ENCODE data around the gene ERICH4.

- TF ChIP-seq REST (IDR thresholded peaks at IDR 0.05; ENCODE audit: low read depth) (no peak), MAX (IDR thresholded peaks at IDR 0.05) (no peak), POLR2AphosphoS5 (IDR thresholded peaks at IDR 0.05; ENCODE audit: low read depth, low read length) (no peak), ZBTB33 (IDR thresholded peaks at IDR 0.05; ENCODE audit: extremely low read depth, insufficient replicate concordance, low read length) (no peak), EZH2 (IDR thresholded peaks at IDR 0.05) (no peak), POLR2A (IDR thresholded peaks at IDR 0.05; ENCODE audit: borderline replicate concordance, extremely low read depth, insufficient read depth, insufficient read length) (no peak), SRF (IDR thresholded peaks at IDR 0.05; ENCODE audit: low read depth) (no peak), EGR1 (IDR thresholded peaks at IDR 0.05; ENCODE audit: low read depth) (no peak), CEBPB (IDR thresholded peaks at IDR 0.05; ENCODE audit: low read depth) (no peak), EZH2phosphoT487 (IDR thresholded peaks at IDR 0.05; ENCODE audit: borderline replicate concordance) (no peak), RAD21 (IDR thresholded peaks at IDR 0.05; ENCODE audit: low read depth) (no peak), JUND (IDR thresholded peaks at IDR 0.05) (no peak)
- TF ChIP-seq, protein P1, sequence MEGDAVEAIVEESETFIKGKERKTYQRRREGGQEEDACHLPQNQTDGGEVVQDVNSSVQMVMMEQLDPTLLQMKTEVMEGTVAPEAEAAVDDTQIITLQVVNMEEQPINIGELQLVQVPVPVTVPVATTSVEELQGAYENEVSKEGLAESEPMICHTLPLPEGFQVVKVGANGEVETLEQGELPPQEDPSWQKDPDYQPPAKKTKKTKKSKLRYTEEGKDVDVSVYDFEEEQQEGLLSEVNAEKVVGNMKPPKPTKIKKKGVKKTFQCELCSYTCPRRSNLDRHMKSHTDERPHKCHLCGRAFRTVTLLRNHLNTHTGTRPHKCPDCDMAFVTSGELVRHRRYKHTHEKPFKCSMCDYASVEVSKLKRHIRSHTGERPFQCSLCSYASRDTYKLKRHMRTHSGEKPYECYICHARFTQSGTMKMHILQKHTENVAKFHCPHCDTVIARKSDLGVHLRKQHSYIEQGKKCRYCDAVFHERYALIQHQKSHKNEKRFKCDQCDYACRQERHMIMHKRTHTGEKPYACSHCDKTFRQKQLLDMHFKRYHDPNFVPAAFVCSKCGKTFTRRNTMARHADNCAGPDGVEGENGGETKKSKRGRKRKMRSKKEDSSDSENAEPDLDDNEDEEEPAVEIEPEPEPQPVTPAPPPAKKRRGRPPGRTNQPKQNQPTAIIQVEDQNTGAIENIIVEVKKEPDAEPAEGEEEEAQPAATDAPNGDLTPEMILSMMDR (IDR thresholded peaks at IDR 0.05 in 2 of 3, conservative IDR thresholded peaks at IDR 0.05 in 1 of 3; ENCODE audit: borderline replicate concordance in 1 of 3, insufficient read depth in 1 of 3, low read depth in 2 of 3, low read length in 2 of 3) = no peak
These were observed 9.8 kb downstream of the ERICH4 start for GRCh38 chr19:41452584-41453275.

Data from HCT116 (cell line).